GM19025 (cell line): ENCODE results near the gene GAK.
"Not testable (repeated sequence)": the region's sequence is repeated elsewhere in the genome, so short reads cannot be mapped to it uniquely, and the experiment has no call there.

Source experiments
- ATAC-seq: cut with Tn5 transposase; IDR thresholded peaks from one replicate; pipeline ENCODE4 v1.9.1; 2021; ENCODE audit warnings: mild to moderate bottlenecking, low read depth, moderate library complexity; ENCODE audit not compliant: unreplicated experiment

GAK gene

GRCh38 chr4:954211-955020 is 22.3 kb upstream of the GAK start:
- no peak for ATAC-seq

GRCh38 chr4:953574-953915 is 21.4 kb upstream of the GAK start:
- ATAC-seq = no peak

DNA sequence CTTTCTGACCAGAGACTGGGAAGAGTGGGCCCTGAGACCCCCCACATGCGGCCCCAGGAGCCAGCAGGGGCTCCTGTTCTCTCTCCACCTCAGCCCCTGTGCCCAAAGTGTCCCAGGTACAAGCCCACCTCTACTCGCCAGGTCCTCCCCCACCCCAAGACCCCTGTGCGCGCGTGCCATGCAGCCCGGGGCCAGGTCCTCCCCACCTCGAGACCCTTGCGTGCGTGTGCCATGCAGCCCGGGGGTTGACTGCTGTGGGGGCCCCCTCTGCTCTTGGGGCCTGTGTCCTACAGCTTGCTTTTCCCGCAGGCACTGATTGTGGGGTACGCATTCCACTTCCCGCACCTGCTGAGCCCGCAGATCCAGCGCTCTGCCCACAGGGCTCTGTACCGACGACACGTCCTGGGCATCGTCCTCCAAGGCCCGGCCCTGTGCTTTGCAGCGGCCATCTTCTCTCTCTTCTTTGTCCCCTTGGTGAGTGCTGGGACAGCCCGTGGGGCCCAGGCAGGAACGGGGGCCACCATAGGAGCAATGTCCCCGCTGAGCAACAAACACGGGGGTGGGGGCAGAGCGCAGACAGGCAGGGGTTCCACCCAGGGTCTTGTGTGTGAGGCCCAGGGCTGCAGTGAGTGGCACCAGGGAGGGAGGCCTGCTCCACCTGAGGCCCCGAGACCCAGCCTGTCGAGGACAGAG is 20.9 kb upstream of the GAK start:
- ATAC-seq = no peak

DNA sequence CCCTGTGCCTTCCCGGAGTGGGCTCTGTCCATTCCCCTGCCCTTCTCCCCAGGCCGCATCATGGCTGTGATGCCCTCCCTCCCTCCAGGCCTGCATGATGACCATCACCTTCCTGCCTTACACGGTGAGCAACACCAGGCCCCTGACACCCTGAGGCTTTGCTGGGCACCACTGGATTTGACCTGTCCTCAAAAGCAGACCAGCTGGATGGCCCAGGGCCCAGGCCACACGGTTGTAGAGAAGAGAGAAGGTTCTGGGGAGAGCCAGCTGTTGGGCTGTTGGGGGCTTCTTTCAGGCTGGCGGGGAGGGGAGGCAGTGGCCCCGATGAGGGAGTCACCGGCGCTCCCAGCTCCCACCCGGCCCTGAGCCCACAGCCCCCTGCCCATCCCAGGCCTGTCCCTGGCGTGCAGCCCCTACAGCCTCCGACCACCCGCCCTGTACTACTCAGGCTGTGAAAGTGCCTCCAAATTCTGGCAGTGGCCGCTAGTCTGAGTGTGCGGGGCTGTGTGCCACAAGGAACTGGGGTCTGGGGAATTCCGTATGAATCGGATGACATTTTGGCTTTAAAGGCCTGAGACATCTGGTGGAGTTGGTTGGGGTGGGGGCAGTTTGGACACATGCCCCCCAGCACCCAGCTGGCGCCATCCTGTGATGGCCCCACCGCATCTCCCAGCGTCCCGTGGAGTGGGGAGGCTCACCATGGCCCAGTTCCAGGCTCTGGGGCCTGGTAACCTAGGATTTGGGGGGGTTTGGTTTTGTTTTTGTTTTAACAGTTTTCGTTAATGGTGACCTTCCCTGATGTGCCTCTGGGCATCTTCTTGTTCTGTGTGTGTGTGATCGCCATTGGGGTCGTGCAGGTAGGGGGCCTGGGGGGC is 19.7 kb upstream of the GAK start:
- ATAC-seq = no peak

DNA sequence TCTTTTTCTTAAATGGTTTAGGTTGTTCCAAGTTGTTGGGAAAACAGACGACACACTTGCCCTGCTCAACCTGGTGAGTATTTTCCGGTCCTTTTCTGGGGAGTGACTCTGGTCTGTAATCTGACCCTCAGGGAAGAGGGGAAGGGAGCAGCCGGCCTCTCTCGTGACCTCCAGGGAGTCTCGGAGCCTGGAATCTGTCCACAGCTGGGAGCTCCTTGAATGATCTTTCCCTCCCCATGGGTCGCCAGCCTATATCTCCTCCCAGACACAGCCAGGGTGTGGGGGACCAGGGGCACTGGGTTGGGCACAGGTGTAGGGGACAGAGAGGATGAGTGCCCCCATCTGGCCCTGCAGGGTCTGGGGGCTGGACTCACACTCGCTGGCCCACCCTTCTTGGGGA is 19.1 kb upstream of the GAK start:
- no peak for ATAC-seq

DNA sequence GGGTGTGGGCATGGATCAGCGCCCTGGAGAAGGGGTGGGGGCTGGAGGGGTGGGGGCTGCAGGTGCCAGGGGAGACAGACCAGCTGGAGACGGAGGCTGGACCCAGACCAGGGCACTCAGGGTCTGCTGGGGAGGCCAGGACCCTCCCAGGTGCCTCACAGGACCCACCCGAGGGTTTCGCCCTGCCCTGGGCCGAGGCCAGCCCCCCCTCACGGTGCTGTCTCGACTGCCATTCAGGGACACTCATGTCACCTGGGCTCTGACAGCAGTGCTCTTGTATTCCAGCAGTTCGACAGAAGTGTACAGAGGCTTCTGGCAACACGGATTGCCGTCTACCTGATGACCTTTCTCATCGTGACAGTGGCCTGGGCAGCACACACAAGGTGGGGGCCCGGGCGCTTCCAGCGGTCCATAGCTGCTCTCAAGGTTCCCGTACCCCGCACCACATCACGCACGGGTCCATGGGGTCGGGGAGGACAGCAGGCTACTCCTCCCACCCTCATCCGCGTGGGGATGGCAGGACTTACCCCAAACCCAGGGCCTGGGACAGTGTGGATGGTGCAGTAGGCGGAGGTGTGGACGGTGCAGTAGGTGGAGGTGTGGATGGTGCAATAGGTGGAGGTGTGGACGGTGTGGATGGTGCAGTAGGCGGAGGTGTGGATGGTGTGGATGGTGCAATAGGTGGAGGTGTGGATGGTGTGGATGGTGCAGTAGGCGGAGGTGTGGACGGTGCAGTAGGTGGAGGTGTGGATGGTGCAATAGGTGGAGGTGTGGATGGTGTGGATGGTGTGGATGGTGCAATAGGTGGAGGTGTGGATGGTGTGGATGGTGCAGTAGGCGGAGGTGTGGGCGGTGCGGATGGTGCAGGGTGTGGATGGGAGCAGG is 18.3 kb upstream of the GAK start:
- no peak for ATAC-seq

DNA sequence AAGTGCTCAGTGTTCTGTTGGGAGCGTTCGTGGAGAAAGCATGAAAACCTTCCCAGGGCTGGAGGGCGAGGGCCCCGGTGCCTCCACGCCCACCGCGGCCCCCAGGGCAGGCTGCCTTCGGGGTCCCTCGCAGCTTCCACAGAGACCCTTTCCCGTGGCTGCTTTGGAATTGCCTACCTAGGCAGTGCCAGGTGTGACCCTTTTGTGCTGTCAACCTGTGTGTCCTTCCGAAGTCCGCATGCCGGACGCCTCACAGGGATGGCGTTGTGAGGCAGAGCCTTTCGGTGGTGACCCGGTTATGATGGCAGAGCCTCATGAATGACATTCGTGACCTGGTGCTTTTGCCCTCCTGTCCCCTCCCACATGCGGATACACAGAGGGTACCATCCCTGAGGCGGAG is 17.5 kb upstream of the GAK start:
- no peak for ATAC-seq

- ATAC-seq = no peak
Observed at GRCh38 chr4:948936-949300, 16.8 kb upstream of the GAK start.

DNA sequence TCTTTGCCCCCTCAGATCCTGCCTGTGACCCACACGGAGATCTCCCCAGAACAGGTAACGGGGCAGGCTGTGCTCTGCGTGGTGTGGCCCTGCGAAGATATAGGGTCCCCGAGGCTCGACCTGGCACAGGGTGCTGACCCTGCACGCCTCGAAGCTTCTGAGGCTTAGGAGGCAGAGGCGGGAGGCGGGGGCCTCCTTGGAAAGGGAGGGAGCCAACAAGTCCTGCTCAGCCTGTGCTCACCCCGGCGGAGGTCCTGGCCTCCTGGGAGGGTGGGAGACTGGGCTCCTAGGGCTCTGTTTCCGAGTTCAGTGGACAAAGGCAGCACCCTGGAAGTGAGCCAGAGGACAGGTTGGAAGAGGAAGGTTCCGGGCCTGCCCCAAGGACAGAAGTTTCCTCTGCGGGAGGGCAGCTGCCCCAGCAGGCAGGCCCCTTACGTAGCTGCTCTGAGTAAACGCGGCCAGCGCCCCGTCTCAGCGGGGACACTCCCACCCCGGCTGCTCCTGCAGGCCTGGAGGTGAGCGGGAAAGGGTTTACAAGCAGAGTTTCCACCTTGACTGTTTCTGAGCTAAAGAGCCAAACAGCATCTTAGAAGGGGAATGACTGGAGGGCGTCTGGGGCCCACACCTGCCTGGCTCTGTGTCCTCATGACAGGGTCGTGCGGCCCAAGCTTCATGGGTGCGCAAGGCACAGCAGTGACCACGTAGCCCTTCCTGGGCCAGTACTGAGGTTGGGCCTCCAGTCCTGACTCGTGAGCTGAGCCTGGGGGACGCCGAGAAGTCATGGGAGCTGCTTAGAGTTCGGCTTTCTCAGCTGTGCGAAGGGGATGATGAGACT is 16.2 kb upstream of the GAK start:
- ATAC-seq = no peak

GRCh38 chr4:947491-947971 is 15.4 kb upstream of the GAK start:
- ATAC-seq = no peak

DNA sequence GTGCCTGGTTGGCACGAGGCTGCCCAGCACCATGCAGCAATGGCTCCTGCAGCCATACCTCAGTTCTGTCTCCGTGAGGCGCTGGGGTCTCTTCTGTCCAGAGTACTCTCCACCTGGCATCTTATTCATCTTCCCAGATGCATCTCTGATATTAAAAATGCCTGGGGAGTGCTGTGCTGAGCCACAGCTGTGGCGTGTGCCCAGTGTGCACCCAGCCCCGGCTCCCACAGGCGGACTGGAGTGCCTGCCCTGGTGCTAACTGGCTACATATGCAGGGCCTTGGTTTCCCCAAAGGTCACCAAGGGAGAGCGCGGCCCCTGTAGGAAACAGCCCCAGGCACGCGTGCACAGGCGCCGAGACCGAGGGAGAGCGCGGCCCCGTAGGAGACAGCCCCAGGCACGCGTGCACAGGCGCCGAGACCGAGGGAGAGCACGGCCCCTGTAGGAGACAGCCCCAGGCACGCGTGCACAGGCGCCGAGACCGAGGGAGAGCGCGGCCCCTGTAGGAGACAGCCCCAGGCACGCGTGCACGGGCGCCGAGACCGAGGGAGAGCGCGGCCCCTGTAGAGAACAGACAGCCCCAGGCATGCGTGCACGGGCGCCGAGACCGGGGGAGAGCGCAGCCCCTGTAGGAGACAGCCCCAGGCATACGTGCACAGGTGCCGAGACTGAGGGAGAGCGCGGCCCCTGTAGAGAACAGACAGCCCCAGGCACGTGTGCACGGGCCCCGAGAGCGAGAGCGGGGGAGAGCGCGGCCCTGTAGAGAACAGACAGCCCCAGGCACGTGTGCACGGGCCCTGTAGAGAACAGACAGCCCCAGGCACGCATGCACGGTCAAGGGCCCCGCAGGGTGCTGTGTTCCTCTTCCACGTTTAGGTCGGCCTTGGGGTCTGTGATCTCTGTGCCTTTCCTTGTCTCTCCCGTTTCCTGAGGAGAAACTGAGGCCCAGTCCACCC is 14.7 kb upstream of the GAK start:
- no peak for ATAC-seq

DNA sequence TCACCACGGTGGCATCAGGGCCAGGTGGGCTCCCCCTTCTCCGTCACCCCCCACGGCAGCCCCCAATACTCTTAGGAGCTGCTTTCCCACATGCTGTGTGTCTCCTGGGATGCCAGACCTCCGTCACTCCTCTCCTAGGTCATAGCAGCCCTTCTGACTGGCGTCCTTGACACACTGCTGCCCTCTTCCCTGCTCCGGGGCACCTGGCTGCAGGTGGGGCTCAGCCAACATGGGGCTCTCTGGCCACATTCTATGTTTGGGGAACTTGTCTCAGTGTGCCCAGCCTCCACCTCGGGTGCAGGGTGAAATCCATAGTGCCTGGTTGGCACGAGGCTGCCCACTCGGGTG is 14.0 kb upstream of the GAK start:
- ATAC-seq = no peak

GRCh38 chr4:945274-946102 is 13.4 kb upstream of the GAK start:
- no peak for ATAC-seq

- not testable (repeated sequence) for ATAC-seq
Observed at GRCh38 chr4:939508-939907, 7.4 kb upstream of the GAK start.

DNA sequence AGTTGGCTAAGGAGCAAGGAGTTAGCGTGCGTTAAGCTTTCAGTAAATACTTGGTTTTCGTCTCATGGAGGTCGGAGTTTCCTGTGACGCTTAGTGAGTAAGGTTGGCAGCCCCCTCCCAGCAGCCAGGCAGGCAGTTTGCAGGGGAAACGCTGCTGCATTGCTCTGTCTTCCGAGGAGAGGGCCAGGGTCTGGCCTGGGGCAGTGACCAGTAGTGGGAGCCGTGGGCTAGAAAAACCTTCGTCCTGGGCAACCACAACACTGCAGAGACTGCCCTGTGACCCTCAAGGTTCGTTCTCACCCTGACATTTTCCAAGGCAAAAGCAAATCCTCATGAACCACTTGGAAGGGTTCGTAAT is 576 bp upstream of the GAK start:
- no peak for ATAC-seq

- no peak for ATAC-seq
Observed at GRCh38 chr4:931194-931959, 739 bp downstream of the GAK start.

- ATAC-seq = no peak
Observed at GRCh38 chr4:930827-931193, 1.3 kb downstream of the GAK start.
